ENCODE measurements around the gene LEAP2. TPM values are rescaled to one million over a fixed set of nuclear protein-coding genes. Genes with fewer than 3 reads are reported as not detected.

LEAP2 gene
- polyA plus RNA-seq, 1 donor from 2014 or later = 1.6 TPM

- Histone ChIP-seq H3K4me2 (ENCODE audit: low read length) (no peak overlapping the region), H3K4me3 (ENCODE audit: low read length) (no peak overlapping the region), H2AFZ (ENCODE audit: low read depth, low read length) (no peak overlapping the region), H3K9me2 (ENCODE audit: insufficient read depth, low read length) (no peaks in the 10 kb centered on the region), H3K79me2 (replicated peaks; ENCODE audit: insufficient read depth, low read length) (no peaks in the 10 kb centered on the region), H4K20me1 (ENCODE audit: insufficient read depth) (no peaks in the 10 kb centered on the region), H3K27me3 (ENCODE audit: insufficient read depth, low read depth, low read length) (no peaks in the 10 kb centered on the region), H3F3A (ENCODE audit: insufficient read depth, low read length, poor library complexity, severe bottlenecking) (no peaks in the 10 kb centered on the region), H3K9me3 (ENCODE audit: low read length) (no peaks in the 10 kb centered on the region), H3K9ac (ENCODE audit: low read length) (no peak overlapping the region), H3K27ac (ENCODE audit: low read length) (no peak overlapping the region), H3K36me3 (ENCODE audit: insufficient read depth, low read length) (no peaks in the 10 kb centered on the region)
- no peak for TF ChIP-seq RAD21 (conservative IDR thresholded peaks at IDR 0.05)
- TF ChIP-seq CTCF (IDR thresholded peaks at IDR 0.05; ENCODE audit: poor library complexity, severe bottlenecking) = no peak
These were observed 33.2 kb upstream of the LEAP2 start for GRCh38 chr5:132840313-132840712.

GRCh38 chr5:132840896-132841295 is 32.6 kb upstream of the LEAP2 start:
- H3K4me3 ChIP-seq (ENCODE audit: low read length) = no peak overlapping the region
- no peak overlapping the region for H3K27ac ChIP-seq (ENCODE audit: low read length)
- no peaks in the 10 kb centered on the region for H3K36me3 ChIP-seq (ENCODE audit: insufficient read depth, low read length)

DNA sequence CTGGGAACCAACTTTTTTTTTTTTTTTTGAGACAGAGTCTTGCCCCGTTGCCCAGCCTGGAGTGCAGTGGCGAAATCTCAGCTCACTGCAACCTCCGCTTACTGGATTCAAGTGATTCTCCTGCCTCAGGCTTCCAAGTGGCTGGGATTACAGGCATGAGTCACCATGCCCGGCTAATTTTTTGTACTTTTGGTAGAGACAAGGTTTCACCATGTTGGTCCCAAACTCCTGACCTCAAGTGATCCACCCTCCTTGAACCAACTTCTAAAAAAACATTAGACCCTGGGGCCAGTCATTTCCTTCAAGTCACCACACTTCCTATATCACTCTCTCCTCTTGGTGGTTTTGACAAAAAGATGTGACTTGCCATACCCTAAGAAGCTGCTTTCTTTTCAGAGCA is 32.2 kb upstream of the LEAP2 start:
- Histone ChIP-seq H3K9me2 (ENCODE audit: insufficient read depth, low read length) (no peaks in the 10 kb centered on the region), H4K20me1 (ENCODE audit: insufficient read depth) (no peaks in the 10 kb centered on the region), H3K9me3 (ENCODE audit: low read length) (no peaks in the 10 kb centered on the region), H3K79me2 (replicated peaks; ENCODE audit: insufficient read depth, low read length) (no peaks in the 10 kb centered on the region), H3K27ac (ENCODE audit: low read length) (no peak overlapping the region), H3K4me3 (ENCODE audit: low read length) (no peak overlapping the region), H3K9ac (ENCODE audit: low read length) (no peak overlapping the region), H3K27me3 (ENCODE audit: insufficient read depth, low read depth, low read length) (no peaks in the 10 kb centered on the region), H3K36me3 (ENCODE audit: insufficient read depth, low read length) (no peaks in the 10 kb centered on the region), H2AFZ (ENCODE audit: low read depth, low read length) (no peak overlapping the region), H3K4me2 (ENCODE audit: low read length) (no peak overlapping the region), H3F3A (ENCODE audit: insufficient read depth, low read length, poor library complexity, severe bottlenecking) (no peaks in the 10 kb centered on the region)
- TF ChIP-seq CTCF (IDR thresholded peaks at IDR 0.05; ENCODE audit: poor library complexity, severe bottlenecking) (no peak), MXI1 (conservative IDR thresholded peaks at IDR 0.05; ENCODE audit: poor library complexity, severe bottlenecking) (no peak), EP300 (conservative IDR thresholded peaks at IDR 0.05; ENCODE audit: poor library complexity, severe bottlenecking) (no peak), EZH2 (IDR thresholded peaks at IDR 0.05; ENCODE audit: borderline replicate concordance, insufficient read depth, low read length, poor library complexity, severe bottlenecking) (no peak), TAF1 (IDR thresholded peaks at IDR 0.05; ENCODE audit: low read depth) (no peak), POLR2AphosphoS5 (IDR thresholded peaks at IDR 0.05) (no peak), SMC3 (conservative IDR thresholded peaks at IDR 0.05; ENCODE audit: poor library complexity) (no peak), RAD21 (conservative IDR thresholded peaks at IDR 0.05) (no peak)
- TF ChIP-seq, protein P1, sequence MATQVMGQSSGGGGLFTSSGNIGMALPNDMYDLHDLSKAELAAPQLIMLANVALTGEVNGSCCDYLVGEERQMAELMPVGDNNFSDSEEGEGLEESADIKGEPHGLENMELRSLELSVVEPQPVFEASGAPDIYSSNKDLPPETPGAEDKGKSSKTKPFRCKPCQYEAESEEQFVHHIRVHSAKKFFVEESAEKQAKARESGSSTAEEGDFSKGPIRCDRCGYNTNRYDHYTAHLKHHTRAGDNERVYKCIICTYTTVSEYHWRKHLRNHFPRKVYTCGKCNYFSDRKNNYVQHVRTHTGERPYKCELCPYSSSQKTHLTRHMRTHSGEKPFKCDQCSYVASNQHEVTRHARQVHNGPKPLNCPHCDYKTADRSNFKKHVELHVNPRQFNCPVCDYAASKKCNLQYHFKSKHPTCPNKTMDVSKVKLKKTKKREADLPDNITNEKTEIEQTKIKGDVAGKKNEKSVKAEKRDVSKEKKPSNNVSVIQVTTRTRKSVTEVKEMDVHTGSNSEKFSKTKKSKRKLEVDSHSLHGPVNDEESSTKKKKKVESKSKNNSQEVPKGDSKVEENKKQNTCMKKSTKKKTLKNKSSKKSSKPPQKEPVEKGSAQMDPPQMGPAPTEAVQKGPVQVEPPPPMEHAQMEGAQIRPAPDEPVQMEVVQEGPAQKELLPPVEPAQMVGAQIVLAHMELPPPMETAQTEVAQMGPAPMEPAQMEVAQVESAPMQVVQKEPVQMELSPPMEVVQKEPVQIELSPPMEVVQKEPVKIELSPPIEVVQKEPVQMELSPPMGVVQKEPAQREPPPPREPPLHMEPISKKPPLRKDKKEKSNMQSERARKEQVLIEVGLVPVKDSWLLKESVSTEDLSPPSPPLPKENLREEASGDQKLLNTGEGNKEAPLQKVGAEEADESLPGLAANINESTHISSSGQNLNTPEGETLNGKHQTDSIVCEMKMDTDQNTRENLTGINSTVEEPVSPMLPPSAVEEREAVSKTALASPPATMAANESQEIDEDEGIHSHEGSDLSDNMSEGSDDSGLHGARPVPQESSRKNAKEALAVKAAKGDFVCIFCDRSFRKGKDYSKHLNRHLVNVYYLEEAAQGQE (IDR thresholded peaks at IDR 0.05; ENCODE audit: borderline replicate concordance) = no peak

More at GRCh38 chr5:132840896-132841295, 32.6 kb upstream of the LEAP2 start:
- Histone ChIP-seq H3K27me3 (ENCODE audit: insufficient read depth, low read depth, low read length) (no peaks in the 10 kb centered on the region), H3K4me2 (ENCODE audit: low read length) (no peak overlapping the region), H3K9me2 (ENCODE audit: insufficient read depth, low read length) (no peaks in the 10 kb centered on the region), H4K20me1 (ENCODE audit: insufficient read depth) (no peaks in the 10 kb centered on the region), H3K9me3 (ENCODE audit: low read length) (no peaks in the 10 kb centered on the region), H3F3A (ENCODE audit: insufficient read depth, low read length, poor library complexity, severe bottlenecking) (no peaks in the 10 kb centered on the region), H3K79me2 (replicated peaks; ENCODE audit: insufficient read depth, low read length) (no peaks in the 10 kb centered on the region), H3K9ac (ENCODE audit: low read length) (no peak overlapping the region), H2AFZ (ENCODE audit: low read depth, low read length) (no peak overlapping the region)
- TF ChIP-seq RAD21 (conservative IDR thresholded peaks at IDR 0.05) = no peak
